ENCODE data around the gene OR6N2. TPM values are rescaled to one million over a fixed set of nuclear protein-coding genes. Genes with fewer than 3 reads are reported as not detected.

The OR6N2 gene
- total RNA-seq, 1 experiment from 2014 or later = not detected

- H3K4me3 ChIP-seq (ENCODE audit: low read depth in 2 of 2, low read length in 2 of 2) = no peak overlapping the region
- intact Hi-C loops (cut with micrococcal nuclease; ENCODE audit: unreplicated experiment) (no loop called here), in situ Hi-C loops (cut with HindIII; ENCODE audit: low pct_unique_long_range_greater_than_20kb, low sequenced_read_pairs) (no loop called here)
- DNase-seq (ENCODE audit: low read depth, low spot score) (no peak), ATAC-seq (no peak)
- H3K9me3 ChIP-seq (ENCODE audit: control insufficient read depth, insufficient read depth, low read depth, low read length) = no peaks in the 10 kb centered on the region
- no peak overlapping the region for H3K27ac ChIP-seq (ENCODE audit: low read length)
- no peak for TF ChIP-seq POLR2AphosphoS5 (IDR thresholded peaks at IDR 0.05; ENCODE audit: low read depth, low read length)
- CTCF ChIA-PET = no interaction called here
- no peaks in the 10 kb centered on the region; the same call in 1 of the 2 replicates for H3K27me3 ChIP-seq (ENCODE audit: control insufficient read depth, insufficient read depth, low read length)
- no peaks in the 10 kb centered on the region for H3K36me3 ChIP-seq (ENCODE audit: control insufficient read depth, insufficient read depth, low read length)
- H3K4me1 ChIP-seq (ENCODE audit: control insufficient read depth, insufficient read depth, low read length) = no peaks in the 10 kb centered on the region
- no TSS peak for BruUV-seq (replicated peaks)
- POLR2A ChIA-PET = no interaction called here
Observed at GRCh38 chr1:158752155-158752712, 28.8 kb downstream of the OR6N2 start.

- Histone ChIP-seq H3K9me3 (ENCODE audit: control insufficient read depth, insufficient read depth, low read depth, low read length) (no peaks in the 10 kb centered on the region), H3K27ac (ENCODE audit: low read length) (no peak overlapping the region), H3K36me3 (ENCODE audit: control insufficient read depth, insufficient read depth, low read length) (no peaks in the 10 kb centered on the region), H3K27me3 (ENCODE audit: control insufficient read depth, insufficient read depth, low read length) (0 out of 2 replicates have a peak, but pooled peaks cover under 1% of the 10 kb centered on the region), H3K4me1 (ENCODE audit: control insufficient read depth, insufficient read depth, low read length) (no peaks in the 10 kb centered on the region), H3K4me3 (ENCODE audit: low read depth in 2 of 2, low read length in 2 of 2) (no peak overlapping the region)
- intact Hi-C loops (cut with micrococcal nuclease; ENCODE audit: unreplicated experiment) (no loop called here), in situ Hi-C loops (cut with HindIII; ENCODE audit: low pct_unique_long_range_greater_than_20kb, low sequenced_read_pairs) (no loop called here)
- DNase-seq (ENCODE audit: low read depth, low spot score) = no peak
- no TSS peak for BruUV-seq (replicated peaks)
- TF ChIP-seq POLR2AphosphoS5 (IDR thresholded peaks at IDR 0.05; ENCODE audit: low read depth, low read length) (no peak), CTCF (IDR thresholded peaks at IDR 0.05) (no peak), REST (IDR thresholded peaks at IDR 0.05; ENCODE audit: insufficient read depth in 1 of 2, low read depth in 2 of 2, low read length in 1 of 2) (no peak), TCF7L2 (IDR thresholded peaks at IDR 0.05; ENCODE audit: low read depth, low read length) (no peak), SIN3A (IDR thresholded peaks at IDR 0.05; ENCODE audit: borderline replicate concordance, insufficient read depth, low read depth, low read length) (no peak)
- ChIA-PET CTCF (no interaction called here), POLR2A (no interaction called here)
- no peak for ATAC-seq
Observed at GRCh38 chr1:158735848-158736247, 45.2 kb downstream of the OR6N2 start.

GRCh38 chr1:158732524-158732923 is 48.5 kb downstream of the OR6N2 start:
- no peaks in the 10 kb centered on the region for H3K4me1 ChIP-seq (ENCODE audit: control insufficient read depth, insufficient read depth, low read length)
- H3K9me3 ChIP-seq (ENCODE audit: control insufficient read depth, insufficient read depth, low read depth, low read length) = no peaks in the 10 kb centered on the region
- DNase-seq (ENCODE audit: low read depth, low spot score) (no peak), ATAC-seq (no peak)
- intact Hi-C loops (cut with micrococcal nuclease; ENCODE audit: unreplicated experiment) (no loop called here), in situ Hi-C loops (cut with HindIII; ENCODE audit: low pct_unique_long_range_greater_than_20kb, low sequenced_read_pairs) (no loop called here)
- ChIA-PET POLR2A (no interaction called here), CTCF (no interaction called here)
- no peak overlapping the region for H3K27ac ChIP-seq (ENCODE audit: low read length)
- no TSS peak for BruUV-seq (replicated peaks)
- no peak for TF ChIP-seq REST (IDR thresholded peaks at IDR 0.05; ENCODE audit: insufficient read depth in 1 of 2, low read depth in 2 of 2, low read length in 1 of 2)
- TF ChIP-seq POLR2AphosphoS5 (IDR thresholded peaks at IDR 0.05; ENCODE audit: low read depth, low read length) = no peak
- TF ChIP-seq TCF7L2 (IDR thresholded peaks at IDR 0.05; ENCODE audit: low read depth, low read length) = no peak
- no peak for TF ChIP-seq CTCF (IDR thresholded peaks at IDR 0.05)
- no peak for TF ChIP-seq SIN3A (IDR thresholded peaks at IDR 0.05; ENCODE audit: borderline replicate concordance, insufficient read depth, low read depth, low read length)
- H3K27me3 ChIP-seq (ENCODE audit: control insufficient read depth, insufficient read depth, low read length) = no peaks in the 10 kb centered on the region
- H3K36me3 ChIP-seq (ENCODE audit: control insufficient read depth, insufficient read depth, low read length) = no peaks in the 10 kb centered on the region
- H3K4me3 ChIP-seq (ENCODE audit: low read depth in 2 of 2, low read length in 2 of 2) = no peak overlapping the region
